GM12872 (cell line): Measurements from ENCODE around the gene SBDS.

ENCODE experiments used
- TF ChIP-seq, protein P1 (sequence below): IDR thresholded peaks from 3 replicates; pipeline ENCODE4 v1.5.1; 2011; ENCODE audit warnings: low read depth, mild to moderate bottlenecking, low read length, moderate library complexity; ENCODE audit not compliant: insufficient read depth

SBDS gene

DNA sequence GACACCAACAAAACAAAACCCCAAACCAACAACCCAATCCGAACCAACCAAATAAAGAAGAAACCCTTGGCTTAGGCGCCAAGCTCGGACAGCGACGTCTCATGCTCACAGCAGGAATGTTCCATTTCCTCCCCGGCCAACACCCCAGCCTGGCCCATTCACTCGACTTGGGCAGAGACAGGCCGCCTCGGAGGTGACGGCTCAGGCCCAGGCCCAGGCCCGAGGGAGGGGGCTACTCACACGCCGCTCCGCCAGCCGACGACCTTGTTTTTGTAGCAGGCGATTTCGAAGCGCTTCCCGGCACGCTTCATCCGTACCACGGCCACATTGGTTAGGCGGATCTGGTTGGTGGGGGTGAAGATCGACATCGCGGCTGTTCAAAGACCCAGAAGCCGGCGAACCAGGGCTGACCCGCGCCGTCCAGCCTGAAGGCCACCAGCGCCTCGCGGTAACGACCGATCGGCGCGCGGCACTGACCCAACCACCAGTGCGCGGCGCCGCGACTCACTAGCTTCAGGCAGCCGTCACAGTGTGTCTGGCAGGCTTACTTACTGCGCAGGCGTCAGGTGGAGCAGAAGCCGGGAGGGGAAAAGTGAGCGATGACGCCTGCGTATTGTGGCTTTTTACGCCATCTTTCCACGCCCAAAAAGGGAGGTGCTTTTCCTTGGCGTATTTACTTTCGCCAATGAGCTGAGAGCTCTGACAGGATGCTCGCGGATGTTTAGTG, at the start of gene SBDS:
Gene SBDS, minus strand, starts transcription at position 537 of the 727 bp plus-strand sequence. Its CDS starts 169 bp downstream, at position 368.
- TF ChIP-seq, protein P1, sequence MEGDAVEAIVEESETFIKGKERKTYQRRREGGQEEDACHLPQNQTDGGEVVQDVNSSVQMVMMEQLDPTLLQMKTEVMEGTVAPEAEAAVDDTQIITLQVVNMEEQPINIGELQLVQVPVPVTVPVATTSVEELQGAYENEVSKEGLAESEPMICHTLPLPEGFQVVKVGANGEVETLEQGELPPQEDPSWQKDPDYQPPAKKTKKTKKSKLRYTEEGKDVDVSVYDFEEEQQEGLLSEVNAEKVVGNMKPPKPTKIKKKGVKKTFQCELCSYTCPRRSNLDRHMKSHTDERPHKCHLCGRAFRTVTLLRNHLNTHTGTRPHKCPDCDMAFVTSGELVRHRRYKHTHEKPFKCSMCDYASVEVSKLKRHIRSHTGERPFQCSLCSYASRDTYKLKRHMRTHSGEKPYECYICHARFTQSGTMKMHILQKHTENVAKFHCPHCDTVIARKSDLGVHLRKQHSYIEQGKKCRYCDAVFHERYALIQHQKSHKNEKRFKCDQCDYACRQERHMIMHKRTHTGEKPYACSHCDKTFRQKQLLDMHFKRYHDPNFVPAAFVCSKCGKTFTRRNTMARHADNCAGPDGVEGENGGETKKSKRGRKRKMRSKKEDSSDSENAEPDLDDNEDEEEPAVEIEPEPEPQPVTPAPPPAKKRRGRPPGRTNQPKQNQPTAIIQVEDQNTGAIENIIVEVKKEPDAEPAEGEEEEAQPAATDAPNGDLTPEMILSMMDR = 0 out of 3 replicates have a peak, but pooled peaks have one; percentile 4

- TF ChIP-seq, protein P1 = peak; percentile 28; the same call in 1 of the 3 replicates
Observed at GRCh38 chr7:67040832-67041231, 45.4 kb upstream of the SBDS start.

DNA sequence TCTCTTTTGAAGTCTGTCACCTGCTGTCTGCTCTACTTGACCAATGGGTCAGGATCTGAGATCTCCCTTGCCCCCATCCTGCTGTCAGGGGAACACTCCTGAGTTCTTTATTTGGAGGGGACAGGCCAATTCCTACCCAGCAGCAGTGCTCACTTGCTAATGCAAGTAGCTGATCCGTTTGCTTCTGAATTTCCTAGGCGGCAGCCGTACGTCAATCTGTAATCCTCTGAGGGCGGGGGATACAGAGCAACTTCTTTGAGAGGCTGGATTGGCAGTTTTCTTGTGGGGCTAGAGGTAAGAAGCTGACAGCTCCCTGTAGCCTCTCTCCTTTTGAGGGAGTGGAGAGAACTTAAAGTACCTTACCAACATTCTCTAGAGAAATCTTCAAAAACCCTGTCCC, 37.9 kb upstream of the SBDS start:
- TF ChIP-seq, protein P1 = no peak

DNA sequence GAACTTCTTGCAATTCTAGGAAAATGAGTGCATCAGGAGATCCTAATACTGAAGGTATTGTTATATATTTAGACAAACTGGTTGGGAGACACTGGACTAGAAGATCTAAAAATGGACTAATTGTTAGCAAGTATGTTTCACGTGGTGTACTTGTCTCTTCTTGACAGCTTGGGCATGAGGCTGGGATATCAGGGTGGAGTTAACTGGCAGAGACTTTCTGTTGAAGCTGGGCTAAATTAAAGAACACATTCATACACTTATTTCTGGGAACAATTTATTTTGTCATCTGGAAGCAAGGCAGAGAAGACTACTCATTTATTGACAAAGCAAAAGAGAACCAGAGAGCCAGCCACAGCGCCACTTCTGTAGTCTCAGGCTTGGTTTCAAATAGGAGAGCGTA, 27.1 kb upstream of the SBDS start:
- TF ChIP-seq, protein P1 = no peak

GRCh38 chr7:67021260-67021659, 25.9 kb upstream of the SBDS start:
- TF ChIP-seq, protein P1 = no peak

DNA sequence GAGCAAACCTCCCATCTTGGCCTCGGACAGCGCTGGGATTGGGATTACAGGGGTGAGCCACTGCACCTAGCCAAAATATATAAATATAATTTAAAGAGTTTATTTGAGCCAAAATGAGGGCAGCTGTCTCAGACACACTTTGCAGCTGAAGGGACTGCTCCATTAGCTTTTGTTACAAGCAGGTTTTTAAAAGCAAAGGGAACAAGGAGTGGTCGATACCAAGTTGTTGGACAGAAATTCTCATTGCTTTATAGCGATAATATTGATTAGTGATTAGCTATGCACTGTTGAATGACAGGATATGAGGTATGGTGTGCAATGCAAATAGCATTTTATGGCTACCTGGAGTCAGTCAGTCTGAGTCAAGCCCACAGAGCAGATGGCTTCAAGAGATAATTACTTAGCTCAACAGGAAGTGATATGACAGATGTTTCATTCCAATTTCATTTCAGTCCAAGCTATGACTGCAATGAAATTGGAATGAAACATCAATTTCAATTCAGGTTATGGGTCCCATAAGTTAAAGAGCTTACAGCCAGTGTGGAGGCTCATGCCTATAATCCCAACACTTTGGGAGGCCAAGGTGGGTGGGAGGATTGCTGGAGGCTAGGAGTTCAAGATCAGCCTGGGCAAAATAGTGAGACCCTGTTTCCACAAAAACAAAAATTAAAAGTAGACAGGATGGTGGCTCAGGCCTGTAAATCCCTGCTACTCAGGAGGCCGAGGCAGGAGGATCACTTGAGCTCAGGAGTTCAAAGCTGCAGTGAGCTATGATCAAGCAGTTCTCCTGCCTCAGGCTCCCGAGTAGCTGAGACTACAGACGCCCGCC, 24.4 kb upstream of the SBDS start:
- TF ChIP-seq, protein P1 = no peak

GRCh38 chr7:67018940-67019339, 23.6 kb upstream of the SBDS start:
- TF ChIP-seq, protein P1 = no peak
